NCI-H1694 (cell line): ENCODE measurements around the gene SLC5A2.
"Not testable (repeated sequence)": the region's sequence is repeated elsewhere in the genome, so short reads cannot be mapped to it uniquely, and the experiment has no call there.

Experiments
- DNase-seq: peaks from one replicate; lab custom pipeline; 2025; lab: John Stamatoyannopoulos, UW

SLC5A2 gene

DNA sequence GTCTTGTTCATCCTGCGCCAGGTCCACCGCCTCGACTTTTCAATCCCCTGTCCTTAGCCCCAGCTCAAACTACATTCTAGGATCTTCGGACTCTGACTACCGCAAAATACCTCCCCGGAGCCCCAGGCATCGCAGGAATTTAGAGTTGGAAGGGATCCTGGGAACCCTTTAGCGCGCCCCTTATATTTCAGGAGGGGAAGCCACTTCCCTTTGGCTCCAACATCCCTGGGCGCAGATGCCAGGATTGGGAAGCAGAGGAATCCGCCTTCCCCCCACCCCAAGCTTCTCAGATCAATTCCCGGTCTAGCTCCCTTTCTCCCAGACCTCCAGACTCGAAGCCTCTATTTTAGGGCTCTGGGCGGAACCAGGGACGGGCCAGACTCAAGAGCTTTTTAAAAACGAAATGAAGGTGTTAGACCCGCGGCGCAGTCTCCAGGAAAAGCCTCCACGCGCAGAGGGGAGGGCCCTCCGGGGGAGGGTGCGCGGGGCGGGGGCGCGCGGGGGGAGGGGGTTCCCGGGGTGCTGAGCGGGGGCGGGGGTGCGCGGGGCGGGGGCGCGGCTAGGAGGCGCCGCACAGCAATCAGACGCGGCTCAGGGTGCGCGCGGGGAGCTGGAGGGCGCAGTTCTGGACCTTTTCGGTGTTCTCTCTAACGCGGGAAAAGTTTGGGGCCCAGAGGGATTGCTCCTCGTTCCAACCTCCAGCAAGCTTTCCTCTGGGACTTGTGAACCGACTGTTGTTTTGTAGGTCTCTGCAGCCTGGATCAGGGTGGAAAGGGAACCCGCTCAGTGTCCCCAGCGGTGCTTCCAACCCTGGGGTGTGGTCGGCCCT lies 46.4 kb downstream of the SLC5A2 start:
- no peak for DNase-seq

DNA sequence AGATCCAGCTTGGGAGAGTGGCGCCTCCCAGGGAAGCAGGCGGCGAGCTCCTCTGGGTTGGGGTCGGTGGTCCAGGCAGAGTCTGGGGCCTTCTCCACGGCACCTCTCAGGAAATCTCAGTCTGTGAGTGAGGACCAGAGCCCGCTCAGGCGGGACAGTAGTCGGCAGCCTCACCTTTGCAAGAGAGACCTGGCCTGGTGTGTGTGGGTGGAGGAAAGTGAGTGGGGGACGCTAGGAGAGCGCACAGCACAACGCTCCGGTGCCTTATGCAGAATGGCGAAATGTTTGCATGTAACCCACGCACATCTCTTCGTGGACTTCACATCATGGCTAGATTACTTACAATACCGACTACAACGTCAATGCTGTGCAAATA lies 47.0 kb downstream of the SLC5A2 start:
- no peak for DNase-seq

DNA sequence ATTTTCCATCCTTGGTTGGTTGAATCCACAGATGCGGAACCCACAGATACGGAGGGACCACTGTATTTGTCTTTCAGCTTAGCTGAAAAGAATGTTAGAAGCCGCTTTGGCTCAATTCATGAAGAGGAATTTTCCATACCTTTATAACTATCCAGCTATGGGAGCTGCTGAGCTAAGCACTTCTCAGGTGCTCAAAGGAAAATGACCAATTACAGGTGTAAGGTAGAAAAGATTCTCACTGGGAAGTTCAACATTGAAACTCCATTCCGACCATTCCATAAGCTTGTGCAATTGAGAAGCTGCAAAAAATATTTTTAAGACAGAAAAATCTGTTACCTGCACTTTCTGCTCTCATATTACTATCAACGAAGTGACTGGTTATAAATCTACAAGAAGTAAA lies 47.5 kb downstream of the SLC5A2 start:
- DNase-seq = no peak

DNA sequence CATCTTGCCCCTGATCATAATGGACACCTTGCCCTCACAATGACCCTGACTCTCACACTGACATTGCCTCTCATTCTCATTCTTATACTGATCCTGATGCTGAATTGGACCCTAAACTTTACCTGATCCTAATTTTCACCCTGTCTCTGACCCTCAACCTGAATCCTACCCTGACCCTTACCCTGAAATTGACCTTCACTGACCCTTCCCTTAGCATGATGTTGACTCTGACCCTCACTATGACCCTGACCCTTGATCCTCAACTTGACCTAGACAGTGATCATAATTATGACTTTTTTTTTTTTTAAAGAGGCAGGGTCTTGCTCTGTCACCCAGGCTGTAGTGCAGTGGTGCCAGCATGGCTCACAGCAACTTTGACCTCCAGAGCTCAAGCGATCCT lies 48.2 kb downstream of the SLC5A2 start:
- DNase-seq = no peak

DNA sequence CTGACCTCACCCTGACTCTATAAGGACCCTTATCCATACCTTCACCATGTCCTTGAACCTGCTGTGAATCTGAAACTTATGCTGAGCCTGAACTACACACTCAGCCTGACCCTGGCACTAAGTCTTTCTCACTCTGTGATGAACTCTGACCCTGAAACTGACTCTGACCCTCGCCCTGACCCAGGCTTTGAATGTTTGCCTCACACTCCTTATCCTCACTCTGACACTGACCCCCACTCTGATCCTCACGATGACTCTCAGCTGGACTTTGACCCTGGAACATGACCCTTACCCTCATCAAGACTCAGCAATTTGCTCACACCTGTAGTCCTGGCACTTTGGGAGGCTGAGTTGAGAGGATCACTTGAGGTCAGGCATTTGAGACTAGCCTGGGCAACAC lies 49.2 kb downstream of the SLC5A2 start:
- DNase-seq = no peak

DNA sequence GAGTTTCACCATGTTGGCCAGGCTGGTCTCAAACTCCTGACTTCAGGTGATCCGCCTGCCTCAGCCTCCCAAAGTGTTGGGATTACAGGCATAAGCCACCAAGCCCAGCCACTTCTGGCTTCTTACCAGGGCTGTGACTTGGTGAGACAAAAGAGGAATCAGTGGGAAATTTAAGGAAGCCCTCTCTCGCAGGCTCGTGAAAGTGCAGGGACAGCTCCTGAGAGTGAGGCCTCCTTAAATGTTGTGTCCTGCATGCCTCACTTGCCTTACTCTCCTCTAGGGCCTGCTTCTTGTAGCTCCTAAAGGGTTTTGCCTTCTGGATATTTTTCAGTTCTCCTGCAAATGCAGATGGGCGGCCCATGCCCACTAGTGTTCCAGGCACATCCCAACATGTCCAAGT lies 50.0 kb downstream of the SLC5A2 start:
- no peak for DNase-seq

DNA sequence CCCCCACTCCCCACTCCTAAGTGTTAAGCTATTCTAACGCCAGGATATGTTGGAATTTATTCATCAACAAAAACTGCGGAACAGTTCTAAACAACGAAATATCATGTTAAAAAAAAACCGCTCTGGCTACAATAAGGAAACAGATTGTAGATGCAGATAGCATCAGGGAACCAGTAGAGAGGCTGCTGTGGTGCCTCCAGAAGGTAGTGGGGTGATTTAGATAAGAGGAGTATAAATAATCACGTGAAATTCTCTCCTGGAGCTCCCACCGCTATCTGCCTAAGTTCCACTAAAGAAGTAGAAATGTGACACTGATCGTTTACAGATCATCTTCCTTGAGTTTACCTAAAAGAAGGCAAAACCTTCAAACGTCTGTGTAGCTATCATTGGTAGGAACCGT lies 52.8 kb downstream of the SLC5A2 start:
- DNase-seq = no peak

DNA sequence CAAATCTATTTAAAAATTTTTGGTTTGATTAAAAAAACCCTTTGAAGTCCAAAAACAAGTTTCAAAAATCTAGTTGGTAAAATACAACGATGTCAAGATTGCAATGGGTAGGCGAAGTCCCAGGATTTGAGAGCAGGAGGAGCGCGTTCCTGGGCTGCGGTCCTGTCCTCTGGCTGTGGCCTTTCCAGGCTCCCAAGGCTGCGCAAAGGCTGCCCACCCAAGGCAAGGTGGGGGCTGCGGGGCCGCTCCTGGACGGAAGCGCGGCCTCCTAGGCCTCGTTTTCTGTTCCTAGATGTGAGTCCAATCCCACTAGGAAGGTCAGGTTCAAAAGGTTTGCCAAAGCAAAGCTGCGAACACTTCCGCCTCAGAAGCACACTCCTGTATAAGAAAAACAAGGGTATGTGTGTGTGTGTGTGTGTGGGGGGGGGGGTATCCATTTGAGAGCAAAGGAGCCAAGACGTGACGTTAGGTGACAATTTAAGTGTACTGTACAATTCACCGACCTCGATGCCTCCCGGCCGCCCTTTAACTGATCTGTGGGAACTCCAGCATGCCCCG lies 54.0 kb downstream of the SLC5A2 start:
- no peak for DNase-seq

DNA sequence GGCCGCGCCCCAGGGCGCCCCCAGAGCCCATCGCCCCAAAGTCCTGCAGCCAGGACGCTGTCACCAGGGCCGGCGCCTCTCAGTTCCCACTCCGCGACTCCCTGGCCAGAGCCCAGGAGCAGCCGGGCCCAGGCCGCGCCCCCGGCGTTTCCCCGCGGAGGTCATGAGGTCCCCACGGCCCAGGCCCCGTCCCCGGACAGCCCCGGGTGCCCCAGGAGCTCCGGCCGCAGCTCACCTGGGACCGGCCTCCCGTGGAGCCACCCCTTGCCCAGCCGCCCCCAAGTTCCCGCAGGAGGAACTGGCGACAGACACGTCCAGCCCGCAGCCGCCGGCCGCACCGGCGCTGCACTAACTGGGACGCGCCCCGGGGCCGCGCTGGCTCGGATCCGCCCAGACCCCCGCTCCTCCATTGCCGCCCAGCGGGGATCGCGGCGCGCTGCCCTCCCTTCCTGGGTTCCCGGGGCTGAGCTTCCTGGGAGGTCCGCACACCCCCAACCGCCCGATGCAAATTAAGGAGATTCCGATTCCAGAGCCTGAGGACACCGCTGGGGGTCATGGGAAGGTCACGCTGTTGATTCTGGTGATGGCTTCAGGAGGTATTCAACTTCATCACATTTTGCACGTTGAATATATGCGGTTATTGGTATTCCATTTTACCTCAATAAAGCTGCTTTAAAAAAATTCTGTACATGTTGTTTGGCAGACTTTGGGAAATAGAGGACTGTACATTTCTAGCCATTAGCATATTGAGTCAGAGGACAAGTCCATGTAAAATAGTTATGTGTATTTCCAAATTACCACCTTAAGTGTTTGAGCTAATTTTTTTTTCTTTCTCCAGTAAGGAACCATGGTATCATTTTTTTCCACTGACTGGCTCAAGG lies 54.7 kb downstream of the SLC5A2 start:
- DNase-seq = no peak

DNA sequence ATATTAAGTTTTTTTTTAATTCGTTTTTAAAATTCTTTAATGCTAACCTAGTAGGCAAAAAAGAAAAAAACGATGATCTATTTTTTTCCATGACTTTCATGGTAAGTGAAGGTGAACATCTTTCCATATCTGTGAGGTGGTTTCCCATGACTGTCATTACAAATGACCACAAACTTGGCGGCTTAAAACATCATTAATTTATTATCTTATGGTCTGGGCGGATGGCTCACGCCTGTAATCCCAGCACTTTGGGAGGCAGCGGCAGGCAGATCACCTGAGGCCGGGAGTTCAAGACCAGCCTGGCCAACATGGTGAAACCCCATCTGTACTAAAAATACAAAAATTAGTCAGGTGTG lies 55.3 kb downstream of the SLC5A2 start:
- DNase-seq = not testable (repeated sequence)

DNA sequence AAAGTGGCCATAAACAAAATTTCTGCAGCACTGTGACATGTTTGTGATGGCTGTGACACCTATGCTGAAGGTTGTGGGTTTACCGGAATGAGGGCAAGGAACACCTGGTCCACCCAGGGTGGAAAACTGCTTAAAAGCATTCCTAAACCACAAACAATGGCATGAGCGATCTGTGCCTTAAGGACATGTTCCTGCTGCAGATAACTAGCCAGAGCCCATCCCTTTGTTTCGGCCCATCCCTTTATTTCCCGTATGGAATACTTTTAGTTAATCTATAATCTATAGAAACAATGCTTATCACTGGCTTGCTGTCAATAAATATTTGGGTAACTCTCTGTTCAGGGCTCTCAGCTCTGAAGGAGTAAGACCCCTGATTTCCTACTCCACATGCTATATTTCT lies 56.8 kb downstream of the SLC5A2 start:
- DNase-seq = not testable (repeated sequence)
